Measurements from ENCODE around the gene SGPP1. TPM values are rescaled to one million over a fixed set of nuclear protein-coding genes. Genes with fewer than 3 reads are reported as not detected.
A peak's percentile ranks its signal among the peaks of the same experiment; 100 is the strongest.
"Not testable (repeated sequence)": the region's sequence is repeated elsewhere in the genome, so short reads cannot be mapped to it uniquely, and the experiment has no call there.

The SGPP1 gene
- total RNA-seq, 2 donors from 2014 or later = 16.5 to 23.8 TPM

- no peak for DNase-seq
- no peak for ATAC-seq
- intact Hi-C loops (cut with DNase I, micrococcal nuclease) = no loop called here
Measured at GRCh38 chr14:63737582-63738006, 9.7 kb upstream of the SGPP1 start.

- ATAC-seq (no peak), DNase-seq (no peak)
Measured at GRCh38 chr14:63735720-63736119, 7.9 kb upstream of the SGPP1 start.

GRCh38 chr14:63730659-63731058 lies 2.8 kb upstream of the SGPP1 start:
- DNase-seq = no peak
- intact Hi-C loops (cut with DNase I, micrococcal nuclease) = no loop called here
- ATAC-seq = no peak

More at GRCh38 chr14:63735720-63736119, 7.9 kb upstream of the SGPP1 start:
- intact Hi-C loops (cut with DNase I, micrococcal nuclease) = no loop called here

- DNase-seq (peak; percentile 31 to 55), ATAC-seq (peak; percentile 67)
- intact Hi-C loops (cut with DNase I, micrococcal nuclease) = no loop called here
Measured at GRCh38 chr14:63727231-63727735, 582 bp downstream of the SGPP1 start.

GRCh38 chr14:63726499-63726898 lies 1.4 kb downstream of the SGPP1 start:
- ATAC-seq (peak; percentile 14), DNase-seq (no peak)
- intact Hi-C loops (cut with DNase I, micrococcal nuclease) = no loop called here

- intact Hi-C loops (cut with DNase I, micrococcal nuclease) = no loop called here
- no peak for DNase-seq
- ATAC-seq = no peak
Measured at GRCh38 chr14:63725786-63726460, 1.9 kb downstream of the SGPP1 start.

- intact Hi-C loops (cut with DNase I, micrococcal nuclease) = no loop called here
- no peak for ATAC-seq
- no peak for DNase-seq
Measured at GRCh38 chr14:63717702-63718101, 10.2 kb downstream of the SGPP1 start.

GRCh38 chr14:63715360-63715759 lies 12.5 kb downstream of the SGPP1 start:
- intact Hi-C loops (cut with DNase I, micrococcal nuclease) = no loop called here
- ATAC-seq = no peak
- no peak for DNase-seq

GRCh38 chr14:63713764-63714163 lies 14.1 kb downstream of the SGPP1 start:
- intact Hi-C loops (cut with DNase I, micrococcal nuclease) = no loop called here
- ATAC-seq (no peak), DNase-seq (no peak)

- ATAC-seq (no peak), DNase-seq (no peak)
- intact Hi-C loops (cut with DNase I, micrococcal nuclease) = no loop called here
Measured at GRCh38 chr14:63713058-63713457, 14.8 kb downstream of the SGPP1 start.

GRCh38 chr14:63712123-63712522 lies 15.7 kb downstream of the SGPP1 start:
- intact Hi-C loops (cut with DNase I, micrococcal nuclease) = no loop called here
- no peak for DNase-seq
- no peak for ATAC-seq

GRCh38 chr14:63710497-63710896 lies 17.4 kb downstream of the SGPP1 start:
- intact Hi-C loops (cut with DNase I, micrococcal nuclease) = no loop called here
- no peak for ATAC-seq
- DNase-seq = no peak

GRCh38 chr14:63709589-63709988 lies 18.3 kb downstream of the SGPP1 start:
- intact Hi-C loops (cut with DNase I, micrococcal nuclease) = no loop called here
- no peak for DNase-seq
- ATAC-seq = no peak

- intact Hi-C loops (cut with DNase I, micrococcal nuclease) = no loop called here
- ATAC-seq = no peak
Measured at GRCh38 chr14:63707216-63707615, 20.6 kb downstream of the SGPP1 start.

GRCh38 chr14:63705561-63706070 lies 22.2 kb downstream of the SGPP1 start:
- ATAC-seq = no peak
- no peak for DNase-seq
- intact Hi-C loops (cut with DNase I, micrococcal nuclease) = no loop called here

More at GRCh38 chr14:63707216-63707615, 20.6 kb downstream of the SGPP1 start:
- DNase-seq = no peak

- DNase-seq; intact Hi-C loops (cut with DNase I, micrococcal nuclease); ATAC-seq: not testable (repeated sequence)
Measured at GRCh38 chr14:63702530-63702929, 25.3 kb downstream of the SGPP1 start.

GRCh38 chr14:63701606-63702299 lies 26.1 kb downstream of the SGPP1 start:
- no peak for DNase-seq
- intact Hi-C loops (cut with DNase I, micrococcal nuclease) = no loop called here
- ATAC-seq = peak; percentile 91

- intact Hi-C loops (cut with DNase I, micrococcal nuclease) = no loop called here
- no peak for ATAC-seq
Measured at GRCh38 chr14:63692310-63693020, 35.4 kb downstream of the SGPP1 start.

GRCh38 chr14:63689132-63689531 lies 38.7 kb downstream of the SGPP1 start:
- intact Hi-C loops (cut with DNase I, micrococcal nuclease) = no loop called here
- no peak for ATAC-seq
- no peak for DNase-seq

More at GRCh38 chr14:63692310-63693020, 35.4 kb downstream of the SGPP1 start:
- no peak for DNase-seq

Data from left colon (tissue), 2 donors.